Neural cell (in vitro differentiated cells): ENCODE data around the gene CSMD2. TPM values are rescaled to one million over a fixed set of nuclear protein-coding genes. Genes with fewer than 3 reads are reported as not detected.

Source experiments
- H2AFZ ChIP-seq: fragments of 200-600, 300-800 bp; sonication (generic), shearing (Covaris generic); 2 replicates; pipeline ENCODE4 v1.6.0; 2014; ENCODE audit warnings: low read depth, mild to moderate bottlenecking, antibody characterized with exemption, low read length, moderate library complexity
- H3F3A ChIP-seq: fragments of 200-600 bp; shearing (Covaris generic); 2 replicates; pipeline ENCODE4 v1.6.1; 2016; ENCODE audit warnings: mild to moderate bottlenecking, moderate library complexity, mixed read lengths, antibody characterized with exemption, low read length; ENCODE audit not compliant: insufficient read depth, poor library complexity, severe bottlenecking
- H3K27ac ChIP-seq: fragments of 200-600, 300-800 bp; sonication (generic), shearing (Covaris generic); 2 replicates; pipeline ENCODE4 v1.5.1; 2014; ENCODE audit warnings: mild to moderate bottlenecking, low read length, moderate library complexity
- H3K27me3 ChIP-seq: fragments of 300-800, 200-600 bp; sonication (generic), shearing (Covaris generic); 2 replicates; pipeline ENCODE4 v1.6.0; 2014; ENCODE audit warnings: mild to moderate bottlenecking, low read depth, low read length, moderate library complexity; ENCODE audit not compliant: insufficient read depth
- H3K36me3 ChIP-seq: fragments of 300-800, 200-600 bp; sonication (generic), shearing (Covaris generic); 2 replicates; pipeline ENCODE4 v1.5.1; 2014; ENCODE audit warnings: mild to moderate bottlenecking, antibody characterized with exemption, low read length, moderate library complexity; ENCODE audit not compliant: insufficient read depth
- H3K4me2 ChIP-seq: fragments of 300-800, 200-600 bp; sonication (generic), shearing (Covaris generic); 2 replicates; pipeline ENCODE4 v1.6.0; 2014; ENCODE audit warnings: mild to moderate bottlenecking, low read length
- H3K4me3 ChIP-seq: fragments of 300-800, 200-600 bp; sonication (generic), shearing (Covaris generic); 2 replicates; pipeline ENCODE4 v1.5.1; 2014; ENCODE audit warnings: mild to moderate bottlenecking, low read length, moderate library complexity
- H3K79me2 ChIP-seq: fragments of 200-600 bp; shearing (Covaris generic); replicated peaks from 2 replicates; pipeline ENCODE4 v1.6.0; 2014; ENCODE audit warnings: mild to moderate bottlenecking, low read length, moderate library complexity; ENCODE audit not compliant: insufficient read depth
- H3K9ac ChIP-seq: fragments of 300-800, 200-600 bp; sonication (generic), shearing (Covaris generic); 2 replicates; pipeline ENCODE4 v1.6.1; 2016; ENCODE audit warnings: mild to moderate bottlenecking, low read length, mixed read lengths
- H3K9me2 ChIP-seq: fragments of 200-600 bp; shearing (Covaris generic); 2 replicates; pipeline ENCODE4 v1.6.1; 2016; ENCODE audit warnings: mild to moderate bottlenecking, low read length, mixed read lengths; ENCODE audit not compliant: insufficient read depth
- H3K9me3 ChIP-seq: fragments of 200-600, 300-800 bp; sonication (generic), shearing (Covaris generic); 2 replicates; pipeline ENCODE4 v1.6.1; 2016; ENCODE audit warnings: mild to moderate bottlenecking, mixed run types, low read length, moderate library complexity, mixed read lengths
- H4K20me1 ChIP-seq: fragments of 200-600 bp; shearing (Covaris generic); 2 replicates; pipeline ENCODE4 v1.6.1; 2016; ENCODE audit warnings: mild to moderate bottlenecking, mixed run types; ENCODE audit not compliant: insufficient read depth
- EP300 ChIP-seq: fragments of 450-650 bp; conservative IDR thresholded peaks from 2 replicates; pipeline ENCODE4 v1.6.1; 2014; ENCODE audit warnings: antibody characterized with exemption, mild to moderate bottlenecking, moderate library complexity; ENCODE audit not compliant: poor library complexity, severe bottlenecking
- MXI1 ChIP-seq: fragments of 450-650 bp; conservative IDR thresholded peaks from 2 replicates; pipeline ENCODE4 v1.6.1; 2014; ENCODE audit warnings: antibody characterized with exemption, mild to moderate bottlenecking; ENCODE audit not compliant: poor library complexity, severe bottlenecking
- POLR2AphosphoS5 ChIP-seq: IDR thresholded peaks from 2 replicates; pipeline ENCODE4 v1.6.1; 2012
- RAD21 ChIP-seq: fragments of 450-650 bp; conservative IDR thresholded peaks from 2 replicates; pipeline ENCODE4 v1.6.1; 2014; ENCODE audit warnings: antibody characterized with exemption, mild to moderate bottlenecking, moderate library complexity
- SMC3 ChIP-seq: fragments of 450-650 bp; conservative IDR thresholded peaks from 2 replicates; pipeline ENCODE4 v1.6.1; 2014; ENCODE audit warnings: antibody characterized with exemption, mild to moderate bottlenecking, moderate library complexity; ENCODE audit not compliant: poor library complexity
- TAF1 ChIP-seq: IDR thresholded peaks from 2 replicates; pipeline ENCODE4 v1.6.1; 2012; ENCODE audit warnings: low read depth
- polyA plus RNA-seq: library from polyadenylated mRNA; depleted of rRNA; stranded (reverse); fragments of >200 nt; gene quantifications from 2 replicates; pipeline ENCODE4 v1.2.3, GENCODE V29; 2014
- TF ChIP-seq, protein P1 (sequence below): IDR thresholded peaks from 2 replicates; pipeline ENCODE4 v1.6.1; 2012; ENCODE audit warnings: borderline replicate concordance
- TF ChIP-seq, protein P2 (sequence below): fragments of 450-650 bp; IDR thresholded peaks from 2 replicates; pipeline ENCODE4 v1.5.1; 2014; ENCODE audit warnings: antibody characterized with exemption, mild to moderate bottlenecking, moderate library complexity; ENCODE audit not compliant: poor library complexity, severe bottlenecking

Gene CSMD2
- polyA plus RNA-seq, 1 donor from 2014 or later: 9.6 TPM

DNA sequence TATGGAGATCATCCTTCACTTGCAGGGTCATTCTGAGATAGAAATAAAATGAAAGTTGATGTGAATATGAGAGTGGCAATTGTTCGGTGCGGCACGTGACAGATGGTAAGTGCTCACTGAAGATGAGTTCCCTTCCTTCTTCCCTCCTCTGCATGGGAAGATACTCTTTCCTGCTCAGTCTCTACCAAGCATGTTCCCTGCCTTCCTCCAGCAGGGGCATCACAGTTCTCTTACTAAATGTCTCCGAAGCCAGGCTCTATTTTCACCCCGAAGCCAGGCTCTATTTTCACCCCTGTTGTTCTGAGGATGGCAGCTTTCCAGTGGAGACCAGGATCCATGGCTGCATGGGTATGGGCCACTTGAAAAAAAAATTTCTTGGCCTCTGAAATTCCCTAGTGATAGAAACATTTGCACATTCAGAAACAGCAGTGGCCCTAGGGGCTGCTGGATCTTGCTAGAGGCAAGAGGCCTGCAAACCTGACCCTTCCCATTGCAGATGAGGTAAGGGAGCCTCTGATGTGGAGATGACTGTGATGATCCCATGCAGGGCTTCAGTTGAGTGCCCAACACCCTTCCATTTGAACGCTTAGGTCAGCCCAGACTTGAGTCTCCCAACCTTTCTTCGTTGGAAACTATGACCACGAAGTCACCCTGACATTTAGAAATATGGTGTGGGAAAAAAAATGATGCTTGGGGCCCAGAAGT lies 424.8 kb downstream of the CSMD2 start:
- H3K9ac ChIP-seq: no peak overlapping the region
- H3K27me3 ChIP-seq: no peaks in the 10 kb centered on the region
- no peaks in the 10 kb centered on the region for H4K20me1 ChIP-seq
- H3K4me2 ChIP-seq: no peak overlapping the region
- no peaks in the 10 kb centered on the region for H3K79me2 ChIP-seq
- TF ChIP-seq TAF1 (no peak), SMC3 (no peak), POLR2AphosphoS5 (no peak), EP300 (no peak), MXI1 (no peak)
- TF ChIP-seq, protein P1, sequence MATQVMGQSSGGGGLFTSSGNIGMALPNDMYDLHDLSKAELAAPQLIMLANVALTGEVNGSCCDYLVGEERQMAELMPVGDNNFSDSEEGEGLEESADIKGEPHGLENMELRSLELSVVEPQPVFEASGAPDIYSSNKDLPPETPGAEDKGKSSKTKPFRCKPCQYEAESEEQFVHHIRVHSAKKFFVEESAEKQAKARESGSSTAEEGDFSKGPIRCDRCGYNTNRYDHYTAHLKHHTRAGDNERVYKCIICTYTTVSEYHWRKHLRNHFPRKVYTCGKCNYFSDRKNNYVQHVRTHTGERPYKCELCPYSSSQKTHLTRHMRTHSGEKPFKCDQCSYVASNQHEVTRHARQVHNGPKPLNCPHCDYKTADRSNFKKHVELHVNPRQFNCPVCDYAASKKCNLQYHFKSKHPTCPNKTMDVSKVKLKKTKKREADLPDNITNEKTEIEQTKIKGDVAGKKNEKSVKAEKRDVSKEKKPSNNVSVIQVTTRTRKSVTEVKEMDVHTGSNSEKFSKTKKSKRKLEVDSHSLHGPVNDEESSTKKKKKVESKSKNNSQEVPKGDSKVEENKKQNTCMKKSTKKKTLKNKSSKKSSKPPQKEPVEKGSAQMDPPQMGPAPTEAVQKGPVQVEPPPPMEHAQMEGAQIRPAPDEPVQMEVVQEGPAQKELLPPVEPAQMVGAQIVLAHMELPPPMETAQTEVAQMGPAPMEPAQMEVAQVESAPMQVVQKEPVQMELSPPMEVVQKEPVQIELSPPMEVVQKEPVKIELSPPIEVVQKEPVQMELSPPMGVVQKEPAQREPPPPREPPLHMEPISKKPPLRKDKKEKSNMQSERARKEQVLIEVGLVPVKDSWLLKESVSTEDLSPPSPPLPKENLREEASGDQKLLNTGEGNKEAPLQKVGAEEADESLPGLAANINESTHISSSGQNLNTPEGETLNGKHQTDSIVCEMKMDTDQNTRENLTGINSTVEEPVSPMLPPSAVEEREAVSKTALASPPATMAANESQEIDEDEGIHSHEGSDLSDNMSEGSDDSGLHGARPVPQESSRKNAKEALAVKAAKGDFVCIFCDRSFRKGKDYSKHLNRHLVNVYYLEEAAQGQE: no peak
- TF ChIP-seq, protein P2, sequence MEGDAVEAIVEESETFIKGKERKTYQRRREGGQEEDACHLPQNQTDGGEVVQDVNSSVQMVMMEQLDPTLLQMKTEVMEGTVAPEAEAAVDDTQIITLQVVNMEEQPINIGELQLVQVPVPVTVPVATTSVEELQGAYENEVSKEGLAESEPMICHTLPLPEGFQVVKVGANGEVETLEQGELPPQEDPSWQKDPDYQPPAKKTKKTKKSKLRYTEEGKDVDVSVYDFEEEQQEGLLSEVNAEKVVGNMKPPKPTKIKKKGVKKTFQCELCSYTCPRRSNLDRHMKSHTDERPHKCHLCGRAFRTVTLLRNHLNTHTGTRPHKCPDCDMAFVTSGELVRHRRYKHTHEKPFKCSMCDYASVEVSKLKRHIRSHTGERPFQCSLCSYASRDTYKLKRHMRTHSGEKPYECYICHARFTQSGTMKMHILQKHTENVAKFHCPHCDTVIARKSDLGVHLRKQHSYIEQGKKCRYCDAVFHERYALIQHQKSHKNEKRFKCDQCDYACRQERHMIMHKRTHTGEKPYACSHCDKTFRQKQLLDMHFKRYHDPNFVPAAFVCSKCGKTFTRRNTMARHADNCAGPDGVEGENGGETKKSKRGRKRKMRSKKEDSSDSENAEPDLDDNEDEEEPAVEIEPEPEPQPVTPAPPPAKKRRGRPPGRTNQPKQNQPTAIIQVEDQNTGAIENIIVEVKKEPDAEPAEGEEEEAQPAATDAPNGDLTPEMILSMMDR: no peak
- no peaks in the 10 kb centered on the region for H3K36me3 ChIP-seq
- H3K4me3 ChIP-seq: no peak overlapping the region
- H2AFZ ChIP-seq: no peak overlapping the region
- no peak overlapping the region for H3K27ac ChIP-seq
- H3F3A ChIP-seq: no peaks in the 10 kb centered on the region
- no peaks in the 10 kb centered on the region for H3K9me3 ChIP-seq
- no peaks in the 10 kb centered on the region for H3K9me2 ChIP-seq

DNA sequence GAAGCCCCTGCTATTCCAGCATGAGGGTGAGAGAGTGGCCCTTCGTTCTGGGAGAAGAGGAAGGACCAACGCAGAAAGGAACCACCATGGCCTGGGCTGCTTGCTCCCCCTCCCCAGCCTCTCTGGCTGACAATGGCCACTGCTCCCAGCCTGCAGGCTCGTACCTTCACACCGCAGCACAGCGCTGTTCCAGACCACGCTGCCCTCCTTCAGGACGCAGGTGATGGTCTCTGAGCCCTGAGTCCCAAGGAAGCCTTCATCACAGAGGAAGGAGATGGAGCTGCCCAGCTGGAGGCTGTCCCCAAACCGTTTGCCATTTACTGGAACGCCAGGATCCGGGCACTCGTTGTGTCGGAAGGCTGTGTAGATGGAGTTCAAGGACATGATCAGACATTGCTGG lies 426.1 kb downstream of the CSMD2 start:
- no peak overlapping the region for H2AFZ ChIP-seq
- no peak overlapping the region for H3K9ac ChIP-seq
- H3K4me3 ChIP-seq: no peak overlapping the region
- H4K20me1 ChIP-seq: no peaks in the 10 kb centered on the region
- H3K27me3 ChIP-seq: no peaks in the 10 kb centered on the region
- H3K9me2 ChIP-seq: no peaks in the 10 kb centered on the region
- H3K4me2 ChIP-seq: no peak overlapping the region
- H3K36me3 ChIP-seq: no peaks in the 10 kb centered on the region
- no peaks in the 10 kb centered on the region for H3K9me3 ChIP-seq
- no peak for TF ChIP-seq SMC3
- no peak for TF ChIP-seq MXI1
- TF ChIP-seq, protein P2: no peak
- no peak for TF ChIP-seq POLR2AphosphoS5
- TF ChIP-seq, protein P1: no peak
- no peak for TF ChIP-seq TAF1
- no peak for TF ChIP-seq EP300
- TF ChIP-seq RAD21: no peak
- no peaks in the 10 kb centered on the region for H3K79me2 ChIP-seq
- H3F3A ChIP-seq: no peaks in the 10 kb centered on the region
- H3K27ac ChIP-seq: no peak overlapping the region
